Measurements from ENCODE around the gene CENPB.
"Not testable (repeated sequence)": the region's sequence is repeated elsewhere in the genome, so short reads cannot be mapped to it uniquely, and the experiment has no call there.

Gene CENPB

GRCh38 chr20:3808544-3808943, 22.0 kb upstream of the CENPB start:
- DNase-seq: no peak

GRCh38 chr20:3804781-3805180, 18.2 kb upstream of the CENPB start:
- DNase-seq: no peak

- DNase-seq: no peak
Measured at GRCh38 chr20:3804254-3804751, 17.8 kb upstream of the CENPB start.

GRCh38 chr20:3803854-3804253, 17.3 kb upstream of the CENPB start:
- DNase-seq: no peak

GRCh38 chr20:3803289-3803688, 16.7 kb upstream of the CENPB start:
- DNase-seq: no peak

- no peak for DNase-seq
Measured at GRCh38 chr20:3802524-3803239, 16.1 kb upstream of the CENPB start.

- DNase-seq: no peak
Measured at GRCh38 chr20:3801846-3802245, 15.3 kb upstream of the CENPB start.

GRCh38 chr20:3801299-3801698, 14.8 kb upstream of the CENPB start:
- no peak for DNase-seq

GRCh38 chr20:3800878-3801260, 14.3 kb upstream of the CENPB start:
- DNase-seq: no peak

GRCh38 chr20:3800256-3800877, 13.8 kb upstream of the CENPB start:
- no peak for DNase-seq

GRCh38 chr20:3798908-3799248, 12.3 kb upstream of the CENPB start:
- DNase-seq: no peak

GRCh38 chr20:3798373-3798768, 11.8 kb upstream of the CENPB start:
- DNase-seq: no peak

GRCh38 chr20:3797592-3798372, 11.2 kb upstream of the CENPB start:
- DNase-seq: peak; percentile 31

GRCh38 chr20:3797226-3797545, 10.6 kb upstream of the CENPB start:
- DNase-seq: no peak

GRCh38 chr20:3796477-3797225, 10.1 kb upstream of the CENPB start:
- DNase-seq: no peak

GRCh38 chr20:3795511-3796468, 9.2 kb upstream of the CENPB start, which contains the start of gene CDC25B:
CDC25B (plus strand) TSS chr20:3796310; CDS start chr20:3796532, 222 bp downstream.
- peak; percentile 93 for DNase-seq

GRCh38 chr20:3794701-3795420, 8.3 kb upstream of the CENPB start:
- DNase-seq: no peak

- not testable (repeated sequence) for DNase-seq
Measured at GRCh38 chr20:3794168-3794567, 7.6 kb upstream of the CENPB start.

GRCh38 chr20:3789201-3789600, 2.7 kb upstream of the CENPB start:
- not testable (repeated sequence) for DNase-seq

GRCh38 chr20:3788685-3789155, 2.2 kb upstream of the CENPB start:
- DNase-seq: peak; percentile 36

Measured in NCI-H748 treated with DMSO at 0.1 percent for 48 hours (cell line).